Stimulated activated naive CD8-positive, alpha-beta T cell treated with anti-CD3 and anti-CD28 coated beads, Interleukin-15, Interleukin-2, amounts not matched to agents 100 U/mL and 50 U/mL, for 24 hours (primary cell): ENCODE measurements around the gene COG5.

Experiments used
- ATAC-seq: fragments of 150-1000 bp; cut with Tn5 transposase; one replicate; pipeline ENCODE4 v1.10.0; 2021
- DNase-seq: peaks from one replicate; pipeline ENCODE4 v3.0.0; 2021

Gene COG5

GRCh38 chr7:107463139-107464078 lies 100.3 kb downstream of the COG5 start:
- ATAC-seq (peak; percentile 55), DNase-seq (peak; percentile 14)

GRCh38 chr7:107461938-107462533 lies 101.7 kb downstream of the COG5 start:
- DNase-seq: no peak
- ATAC-seq: no peak

GRCh38 chr7:107453388-107453787 lies 110.3 kb downstream of the COG5 start:
- ATAC-seq (no peak), DNase-seq (no peak)

DNA sequence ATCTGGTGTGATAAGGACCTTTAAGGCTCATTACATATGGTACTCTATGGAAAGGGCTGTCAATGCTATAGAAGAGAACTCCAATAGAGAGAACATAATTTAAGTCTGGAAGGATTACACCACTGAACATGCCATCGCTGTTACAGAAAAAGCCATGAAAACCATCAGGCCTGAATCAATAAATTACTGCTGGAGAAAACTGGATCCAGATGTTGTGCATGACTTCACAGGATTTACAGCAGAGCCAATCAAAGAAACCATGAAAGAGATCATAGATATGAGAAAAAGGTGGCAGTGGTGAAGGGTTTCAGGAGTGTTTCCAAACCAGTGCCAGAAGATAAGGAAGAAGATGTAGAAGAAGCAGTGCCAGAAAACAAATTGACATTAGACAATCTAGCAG lies 112.8 kb downstream of the COG5 start:
- no peak for ATAC-seq
- no peak for DNase-seq

- ATAC-seq (peak; percentile 28), DNase-seq (no peak)
These were observed 116.7 kb downstream of the COG5 start for GRCh38 chr7:107446988-107447387.

DNA sequence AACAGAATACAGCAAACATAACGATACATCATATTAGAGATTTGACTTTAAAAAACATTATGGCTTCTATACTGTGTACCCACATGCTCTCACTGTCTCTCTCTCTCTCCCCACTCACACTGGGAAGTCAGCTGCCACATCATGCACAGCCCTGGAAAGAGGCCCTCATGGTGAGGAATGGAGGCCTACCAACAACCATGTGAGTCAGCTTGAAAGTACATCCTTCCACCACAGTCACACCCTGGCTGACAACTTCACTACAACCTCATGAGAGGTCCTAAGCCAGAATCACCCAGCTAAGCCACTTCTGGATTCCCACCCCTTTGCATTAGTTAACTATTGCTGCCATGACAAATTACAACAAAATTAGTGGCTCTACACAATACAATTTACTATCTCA lies 117.2 kb downstream of the COG5 start:
- ATAC-seq: peak; percentile 96
- DNase-seq: no peak

- DNase-seq (no peak), ATAC-seq (no peak)
These were observed 121.0 kb downstream of the COG5 start for GRCh38 chr7:107442678-107443077.

DNA sequence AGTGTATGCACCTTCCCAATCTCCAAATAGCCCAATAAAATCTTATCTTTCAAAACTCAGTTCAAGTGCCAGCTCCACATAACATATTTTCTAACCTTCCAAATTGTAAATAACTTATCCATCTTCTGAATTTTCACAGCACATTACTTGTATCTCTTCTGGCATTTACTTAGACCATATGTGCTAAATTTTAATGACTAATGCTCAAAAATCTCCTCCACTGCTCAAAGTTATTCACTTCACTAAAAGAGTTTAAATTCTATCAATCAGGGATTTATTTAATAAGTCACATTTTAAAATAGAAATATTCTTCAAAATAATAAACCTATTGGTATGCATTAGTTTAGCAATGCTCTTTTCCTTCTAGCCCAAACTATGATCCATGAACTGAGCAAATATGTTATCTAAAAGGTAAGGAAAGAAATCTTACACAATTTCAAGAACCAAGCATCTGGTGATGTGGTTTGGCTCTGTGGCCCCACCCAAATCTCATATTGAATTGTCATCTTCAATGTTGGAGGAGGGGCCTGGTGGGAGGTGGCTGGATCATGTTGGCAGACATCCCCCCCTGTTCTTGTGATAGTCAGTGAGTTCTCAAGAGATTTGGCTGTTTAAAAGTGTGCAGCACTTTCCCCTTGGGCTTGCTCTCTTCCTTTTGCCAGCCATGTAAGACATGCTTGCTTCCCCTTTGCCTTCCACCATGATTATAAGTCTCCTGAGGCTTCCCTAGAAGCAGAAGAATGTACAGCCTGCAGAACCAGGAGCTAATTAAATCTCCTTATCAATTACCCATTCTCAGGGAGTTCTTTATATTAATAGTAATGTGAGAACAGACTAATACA lies 121.9 kb downstream of the COG5 start:
- ATAC-seq: no peak

DNA sequence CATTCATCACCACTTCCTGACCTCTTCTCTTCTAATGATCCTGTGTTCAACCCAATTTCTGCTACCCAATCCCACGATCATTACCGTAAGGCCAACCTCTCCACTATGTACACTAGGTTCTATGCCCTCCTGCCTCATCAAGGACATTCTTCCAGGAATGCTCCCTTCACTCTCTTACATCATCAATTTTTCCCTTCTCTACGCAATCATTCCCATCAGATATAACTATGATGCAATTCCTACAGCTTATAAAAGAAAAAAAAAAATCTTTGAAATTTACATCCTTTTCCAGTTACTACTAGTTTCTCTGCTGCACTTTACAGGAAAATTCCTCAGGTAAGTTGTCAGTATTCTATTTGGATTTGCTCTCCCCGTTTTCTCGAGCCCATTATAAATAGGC lies 124.7 kb downstream of the COG5 start:
- DNase-seq (no peak), ATAC-seq (no peak)

More for the DNA sequence above, 121.9 kb downstream of the COG5 start:
- DNase-seq: no peak

DNA sequence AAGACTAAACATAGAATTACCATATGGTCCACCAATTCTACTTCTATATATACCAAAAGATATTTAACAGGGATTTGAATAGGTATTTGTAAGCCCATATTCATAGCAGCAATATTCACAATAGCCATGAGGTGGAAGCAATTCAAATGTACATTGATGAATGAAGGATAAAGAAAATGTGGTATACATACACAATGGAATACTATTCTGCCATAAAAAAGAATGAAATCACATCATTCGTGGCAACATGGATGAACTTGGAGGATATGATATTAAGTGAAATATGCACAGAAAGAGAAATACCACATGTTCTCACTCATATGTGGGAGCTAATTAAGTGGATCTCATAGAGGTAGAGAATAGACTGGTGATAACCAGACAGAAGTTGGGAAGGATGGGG lies 128.0 kb downstream of the COG5 start:
- ATAC-seq (no peak), DNase-seq (no peak)

- no peak for DNase-seq
- no peak for ATAC-seq
These were observed 131.5 kb downstream of the COG5 start for GRCh38 chr7:107432261-107432660.

- no peak for DNase-seq
- no peak for ATAC-seq
These were observed 133.7 kb downstream of the COG5 start for GRCh38 chr7:107430057-107430456.

- no peak for ATAC-seq
- DNase-seq: no peak
These were observed 135.1 kb downstream of the COG5 start for GRCh38 chr7:107428642-107429041.

DNA sequence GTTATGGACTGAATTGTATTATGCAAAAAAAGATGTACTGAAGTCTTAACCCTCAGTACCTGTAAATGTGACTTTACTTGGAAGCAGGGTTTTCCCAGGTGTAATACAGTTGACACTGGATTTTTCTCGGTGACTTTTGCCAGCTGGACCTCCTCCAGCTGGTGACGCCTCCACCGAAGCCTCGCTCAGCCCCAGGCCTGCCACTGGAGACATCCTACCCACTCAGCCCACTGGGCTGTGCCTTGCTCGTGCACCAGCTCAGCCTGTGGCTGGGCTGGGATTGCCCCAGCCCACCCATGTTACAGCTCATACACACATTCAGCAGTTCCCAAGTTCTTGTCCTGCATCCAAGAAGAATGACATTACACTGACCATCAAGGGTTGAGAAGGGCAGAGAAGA lies 136.3 kb downstream of the COG5 start:
- DNase-seq (no peak), ATAC-seq (no peak)

GRCh38 chr7:107414198-107414597 lies 149.5 kb downstream of the COG5 start:
- DNase-seq (no peak), ATAC-seq (no peak)

- ATAC-seq: peak; percentile 66
These were observed 155.4 kb downstream of the COG5 start for GRCh38 chr7:107408349-107408748.

GRCh38 chr7:107405559-107405958 lies 158.2 kb downstream of the COG5 start:
- no peak for ATAC-seq
- DNase-seq: no peak

More at GRCh38 chr7:107408349-107408748, 155.4 kb downstream of the COG5 start:
- DNase-seq: no peak

DNA sequence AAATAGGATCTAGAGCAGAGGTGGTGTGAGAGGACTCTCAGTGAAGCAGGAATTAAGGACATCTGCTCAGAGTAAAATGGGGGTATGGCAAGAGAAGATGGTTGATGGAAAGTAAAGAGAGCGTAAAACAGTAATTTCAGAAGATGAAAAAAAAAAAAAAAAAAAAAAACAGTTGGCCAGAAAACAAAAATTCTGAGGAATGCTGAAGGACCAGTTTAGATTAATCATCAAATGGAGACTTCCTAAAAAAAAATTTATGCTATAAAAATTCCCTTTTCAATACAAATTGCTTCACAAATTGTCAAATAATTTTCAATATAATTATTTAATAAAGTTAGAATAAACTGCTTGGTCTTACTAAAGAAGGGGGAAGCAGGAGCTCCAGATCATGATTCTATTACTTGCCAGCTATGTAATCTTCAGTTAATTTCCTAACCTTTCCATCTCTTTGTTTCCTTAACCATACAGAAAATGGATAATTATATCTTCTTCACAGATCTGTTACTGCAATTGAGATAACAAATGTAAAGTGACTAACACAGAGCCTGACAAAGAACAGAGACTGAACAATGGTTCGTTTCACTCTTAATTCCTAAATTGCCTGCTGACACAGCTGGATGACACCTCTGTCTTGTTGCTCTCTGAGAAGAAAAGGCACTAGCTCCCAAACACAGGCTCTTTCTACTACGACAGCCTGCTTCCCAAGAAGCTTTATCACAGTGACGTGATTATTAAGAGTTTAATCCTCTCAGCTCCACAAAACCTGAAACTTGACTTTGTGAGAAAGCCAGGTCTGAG lies 158.8 kb downstream of the COG5 start:
- DNase-seq (no peak), ATAC-seq (no peak)

DNA sequence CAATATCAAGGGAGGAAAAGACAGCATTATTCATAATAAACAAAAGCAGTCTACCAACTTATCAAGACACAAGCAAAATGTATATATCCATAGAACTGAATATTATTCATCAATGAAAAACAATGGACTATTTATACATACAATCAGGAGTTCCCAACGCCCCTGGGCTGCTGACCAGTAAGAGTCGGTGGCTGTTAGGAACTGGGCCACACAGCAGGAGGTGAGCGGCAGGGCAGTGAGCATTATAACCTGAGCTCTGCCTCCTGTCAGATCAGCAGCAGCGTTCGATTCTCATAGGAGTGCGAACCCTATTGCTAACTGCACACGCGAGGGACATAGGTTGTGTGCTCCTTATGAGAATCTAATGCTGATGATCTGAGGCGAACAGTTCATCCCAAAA lies 165.6 kb downstream of the COG5 start:
- no peak for DNase-seq

GRCh38 chr7:107396990-107397389 lies 166.7 kb downstream of the COG5 start:
- no peak for DNase-seq
- ATAC-seq: no peak

More for the DNA sequence above, 165.6 kb downstream of the COG5 start:
- ATAC-seq: no peak

- no peak for ATAC-seq
These were observed 167.6 kb downstream of the COG5 start for GRCh38 chr7:107396081-107396480.

DNA sequence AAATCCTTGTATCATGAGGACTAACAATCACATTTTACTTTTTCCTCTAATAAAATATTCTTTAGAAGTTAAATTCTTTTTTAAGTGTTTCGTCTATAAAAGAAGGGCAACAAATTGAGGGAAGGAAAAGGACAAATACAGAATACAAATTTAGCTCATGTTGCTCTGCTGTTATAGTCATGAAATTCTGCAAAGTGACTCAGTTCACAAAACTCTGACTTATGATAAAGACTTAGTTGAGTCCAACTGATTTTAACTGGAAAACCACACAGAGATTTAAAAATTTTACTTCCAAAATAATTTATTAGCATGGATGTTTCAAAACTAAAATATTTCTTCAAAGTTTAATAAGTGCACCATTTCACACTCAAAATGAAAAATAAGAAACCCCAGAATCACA lies 168.9 kb downstream of the COG5 start:
- no peak for DNase-seq

More at GRCh38 chr7:107396081-107396480, 167.6 kb downstream of the COG5 start:
- no peak for DNase-seq

More for the DNA sequence above, 168.9 kb downstream of the COG5 start:
- no peak for ATAC-seq
